K562 (cell line): ENCODE measurements around the gene TYRO3. TPM values are rescaled to one million over a fixed set of nuclear protein-coding genes. Genes with fewer than 3 reads are reported as not detected.

Experiments
- ATAC-seq: fragments of 200-7000 bp; cut with Tn5 transposase; 3 replicates; pipeline ENCODE4 v1.9.1; 2020; ENCODE audit warnings: moderate library complexity
- BruUV-seq: library from RNA; stranded (reverse); fragments of 400-500 nt; replicated peaks from 2 replicates; lab custom pipeline; 2021; lab: Mats Ljungman, UMichigan
- CTCF ChIA-PET: fragments of 300-600 bp; formaldehyde crosslinking; extraction: SDS; loops from one replicate; lab custom pipeline; 2021; ENCODE audit warnings: low intra/inter-chr PET ratio; lab: Yijun Ruan, JAX
- POLR2A ChIA-PET: fragments of 300-600, 350-650 bp; sonication (Branson Sonifier 250); formaldehyde crosslinking; extraction: SDS; loops from one replicate; lab custom pipeline; 2021; ENCODE audit warnings: antibody characterized with exemption, inconsistent platforms; lab: Yijun Ruan, JAX
- DNase-seq, 4 experiments: peaks; one replicate each; pipeline versions ENCODE4 v3.0.0 to v3.0.0-alpha.2; 2011 to 2018; ENCODE audit warnings: low spot score in 3 of 4, mixed read lengths in 3 of 4; ENCODE audit errors: extremely low read depth in 1 of 4
- FAIRE-seq: peaks from 2 replicates; lab custom pipeline; 2011; peaks lifted over from hg19 to GRCh38; lab: Jason Lieb, UNC
- H2AFZ ChIP-seq: 2 replicates; pipeline ENCODE4 v1.6.0; 2011; ENCODE audit warnings: low read depth, low read length, control low read depth, inconsistent platforms
- H3K27ac ChIP-seq: fragments of 200-600 bp; 3 replicates; pipeline ENCODE4 v1.8.0; 2011; ENCODE audit warnings: low read depth, mild to moderate bottlenecking, control low read depth, inconsistent platforms, low read length, moderate library complexity, mixed read lengths; ENCODE audit errors: extremely low read depth
- H3K27me3 ChIP-seq, 2 experiments: fragments of 300-600 bp in 1 of 2; 2 replicates in 1 of 2; 3 replicates in 1 of 2; pipeline versions ENCODE4 v1.6.0 to v1.8.0; 2011; ENCODE audit warnings: inconsistent platforms in 2 of 2, low read length in 2 of 2, mild to moderate bottlenecking in 1 of 2, mixed read lengths in 1 of 2, moderate library complexity in 1 of 2; ENCODE audit not compliant: control insufficient read depth in 2 of 2, insufficient read depth in 2 of 2
- H3K36me3 ChIP-seq: fragments of 300-600 bp; 3 replicates; pipeline ENCODE4 v1.8.0; 2011; ENCODE audit warnings: mild to moderate bottlenecking, low read length, inconsistent platforms; ENCODE audit not compliant: control insufficient read depth, insufficient read depth
- H3K4me1 ChIP-seq, 2 experiments: fragments of 200-600 bp in 1 of 2; replicated peaks in 1 of 2; 2 replicates in 1 of 2; 3 replicates in 1 of 2; pipeline versions ENCODE4 v1.5.1 to v1.8.0; 2011; ENCODE audit warnings: inconsistent platforms in 2 of 2, low read length in 2 of 2, mild to moderate bottlenecking in 1 of 2, mixed read lengths in 1 of 2, moderate library complexity in 1 of 2; ENCODE audit not compliant: control insufficient read depth in 2 of 2, insufficient read depth in 2 of 2
- H3K4me2 ChIP-seq: 2 replicates; pipeline ENCODE4 v1.6.1; 2011; ENCODE audit warnings: low read length, control low read depth, inconsistent platforms, mixed read lengths; ENCODE audit not compliant: insufficient read depth
- H3K4me3 ChIP-seq: fragments of 200-600 bp; sonication (generic), shearing (Covaris generic); 2 replicates; pipeline ENCODE4 v1.5.1; 2016; ENCODE audit warnings: control low read depth, inconsistent platforms
- H3K79me2 ChIP-seq: fragments of 200-600 bp; 3 replicates; pipeline ENCODE4 v1.8.0; 2011; ENCODE audit warnings: low read length, inconsistent platforms; ENCODE audit not compliant: control insufficient read depth, insufficient read depth
- H3K9ac ChIP-seq, 2 experiments: 2 replicates each; pipeline versions ENCODE4 v1.6.0 to v1.6.1; 2011; ENCODE audit warnings: low read depth in 2 of 2, low read length in 2 of 2, control low read depth in 1 of 2, inconsistent platforms in 1 of 2, mild to moderate bottlenecking in 1 of 2, mixed read lengths in 1 of 2; ENCODE audit not compliant: insufficient read depth in 1 of 2
- H3K9me1 ChIP-seq: one replicate; pipeline ENCODE4 v1.6.0; 2011; ENCODE audit warnings: inconsistent platforms, mild to moderate bottlenecking, low read length, moderate library complexity; ENCODE audit not compliant: control insufficient read depth, insufficient read depth
- H3K9me3 ChIP-seq: replicated peaks from 2 replicates; pipeline ENCODE4 v1.5.1; 2011; ENCODE audit warnings: low read depth, low read length, inconsistent platforms; ENCODE audit not compliant: control insufficient read depth, insufficient read depth
- H4K20me1 ChIP-seq: replicated peaks from 2 replicates; pipeline ENCODE4 v1.6.1; 2011; ENCODE audit warnings: low read length, inconsistent platforms, mixed read lengths; ENCODE audit not compliant: control insufficient read depth, insufficient read depth
- BRD4 ChIP-seq: fragments of 200-600 bp; sonication (generic); IDR thresholded peaks from 2 replicates; pipeline ENCODE4 v1.6.1; 2017; ENCODE audit warnings: inconsistent platforms
- CREB3 ChIP-seq: fragments of 450-650 bp; conservative IDR thresholded peaks from 2 replicates; pipeline ENCODE4 v1.6.1; 2016; ENCODE audit warnings: missing genetic modification characterization, low read depth, mild to moderate bottlenecking, missing compliant biosample characterization, moderate library complexity
- FOXK2 ChIP-seq, 2 experiments: fragments of 450-650 bp; IDR thresholded peaks in 1 of 2; conservative IDR thresholded peaks in 1 of 2; 2 replicates each; pipeline ENCODE4 v1.6.1; 2016; ENCODE audit warnings: low read depth in 2 of 2, mild to moderate bottlenecking in 1 of 2
- HMGN3 ChIP-seq: IDR thresholded peaks from 2 replicates; pipeline ENCODE4 v1.6.1; 2011; ENCODE audit warnings: borderline replicate concordance, low read depth, mild to moderate bottlenecking, mixed read lengths, low read length; ENCODE audit not compliant: insufficient read length; ENCODE audit errors: extremely low read depth
- JUND ChIP-seq, 2 experiments: IDR thresholded peaks; 2 replicates in 1 of 2; 3 replicates in 1 of 2; pipeline ENCODE4 v1.6.1; 2011; ENCODE audit warnings: borderline replicate concordance in 2 of 2, low read depth in 2 of 2, low read length in 2 of 2, improper control_type of control experiment in 1 of 2, missing biosample characterization in 1 of 2, missing genetic modification characterization in 1 of 2, missing genetic modification reagents in 1 of 2
- KDM4B ChIP-seq, 2 experiments: fragments of 450-650 bp in 1 of 2; sonication (generic) in 1 of 2; IDR thresholded peaks; 2 replicates each; pipeline ENCODE4 v1.6.1; 2016 to 2017; ENCODE audit warnings: borderline replicate concordance in 2 of 2, antibody characterized with exemption in 1 of 2, low read depth in 1 of 2, mild to moderate bottlenecking in 1 of 2
- NR4A1 ChIP-seq, 2 experiments: fragments of 250-450 bp in 1 of 2; fragments of 450-650 bp in 1 of 2; sonication (Bioruptor Pico) in 1 of 2; IDR thresholded peaks; 2 replicates each; pipeline versions ENCODE4 v1.4.0 to v1.6.1; 2016 to 2020; ENCODE audit warnings: mild to moderate bottlenecking in 2 of 2, missing compliant biosample characterization in 1 of 2, missing genetic modification characterization in 1 of 2, moderate library complexity in 1 of 2
- NRF1 ChIP-seq, 2 experiments: fragments of 450-650 bp; IDR thresholded peaks in 1 of 2; conservative IDR thresholded peaks in 1 of 2; 2 replicates each; pipeline ENCODE4 v1.6.1; 2014; ENCODE audit warnings: mild to moderate bottlenecking in 2 of 2
- RAD51 ChIP-seq: fragments of 450-650 bp; IDR thresholded peaks from 2 replicates; pipeline ENCODE4 v1.7.1; 2016; ENCODE audit warnings: low read depth, mild to moderate bottlenecking, borderline replicate concordance
- RBBP5 ChIP-seq: fragments of 200-600 bp; sonication (generic); IDR thresholded peaks from 2 replicates; pipeline ENCODE4 v1.6.1; 2012; ENCODE audit warnings: borderline replicate concordance, mild to moderate bottlenecking, low read length, control low read depth, inconsistent platforms; ENCODE audit not compliant: insufficient read depth, poor library complexity, severe bottlenecking
- RNF2 ChIP-seq: sonication (generic); IDR thresholded peaks from 2 replicates; pipeline ENCODE4 v1.6.1; 2016
- ZNF133 ChIP-seq: fragments of 250-450 bp; sonication (Bioruptor Pico); IDR thresholded peaks from 2 replicates; pipeline ENCODE4 v1.4.0; 2020; ENCODE audit warnings: mild to moderate bottlenecking
- ZNF23 ChIP-seq: fragments of 250-450 bp; sonication (Bioruptor Pico); IDR thresholded peaks from 2 replicates; pipeline ENCODE4 v1.4.0; 2020; ENCODE audit warnings: mild to moderate bottlenecking
- ZNF41 ChIP-seq: fragments of 250-450 bp; sonication (Bioruptor Pico); conservative IDR thresholded peaks from 2 replicates; pipeline ENCODE4 v1.4.0; 2020; ENCODE audit warnings: mild to moderate bottlenecking
- WGBS: fragments of 100-300 bp; shearing (Covaris generic); methylation state at CpG from one replicate; pipeline ENCODE4 v1.1.6; 2016; ENCODE audit warnings: low coverage, mixed read lengths; ENCODE audit not compliant: insufficient coverage; ENCODE audit errors: missing lambda C conversion rate; 5-methylcytosine and 5-hydroxymethylcytosine counted together
- in situ Hi-C: fragments of 300-500 bp; cut with MboI; formaldehyde crosslinking; loops from 4 replicates; pipeline ENCODE4 v1.15.0; 2018; ENCODE audit warnings: inconsistent platforms, mixed read lengths
- intact Hi-C: fragments of 100-400 bp; cut with micrococcal nuclease; formaldehyde crosslinking; loops from 2 replicates; pipeline ENCODE4 v1.14.2; 2022
- polyA plus RNA-seq, 8 experiments: library from polyadenylated mRNA; depleted of rRNA in 4 of 8; stranded (reverse) in 5 of 8; unstranded in 3 of 8; fragments of >200 nt; fragmentation: Nextera tagmentation in 2 of 8; fragmentation: Illumina TruSeq in 1 of 8; extraction: Ambion mirVana in 2 of 8; extraction: Trizol in 1 of 8; gene quantifications; 2 replicates each; pipeline versions ENCODE4 v1.2.1 to v1.2.3, GENCODE V29; 2011 to 2014; ENCODE audit warnings: inconsistent platforms in 1 of 8, missing spikeins in 1 of 8
- total RNA-seq, 7 experiments: library from RNA; depleted of rRNA in 6 of 7; stranded (reverse); fragments of >200 nt in 6 of 7; fragmentation: Illumina TruSeq in 2 of 7; extraction: Trizol in 2 of 7; gene quantifications; 2 replicates each; pipeline versions ENCODE4 v1.2.1 to v1.2.3, GENCODE V29; 2011 to 2021; ENCODE audit warnings: low replicate concordance in 1 of 7
- TF ChIP-seq, protein P1 (sequence below): sonication (generic); formaldehyde crosslinking; IDR thresholded peaks from 2 replicates; pipeline ENCODE4 v1.8.0; 2022; ENCODE audit warnings: missing genetic modification reagents, mild to moderate bottlenecking, moderate library complexity, borderline replicate concordance
- TF ChIP-seq, protein P2 (sequence below), 2 experiments: IDR thresholded peaks; 2 replicates each; pipeline ENCODE4 v1.6.1; 2012; ENCODE audit warnings: improper control_type of control experiment in 2 of 2, low read depth in 2 of 2, low read length in 2 of 2, borderline replicate concordance in 1 of 2

TYRO3 gene
- total and polyA plus RNA-seq, 9 of the 15 experiments (the other 6 are each of a cell fraction or from before 2014, with no cell fraction given), result 2.6 to 39.6 (median 18.6) TPM

GRCh38 chr15:41512940-41513505, 46.0 kb upstream of the TYRO3 start:
- FAIRE-seq (no peak), ATAC-seq (peak; percentile 81), DNase-seq (peak; percentile 63 to 71 (median 70))
- Histone ChIP-seq H2AFZ (peak overlapping the region; percentile 97), H3K79me2 (no peaks in the 10 kb centered on the region; the same call in 2 of the 3 replicates), H3K27me3 (no peaks in the 10 kb centered on the region), H3K9ac (peak overlapping the region; percentile 67 to 89), H3K9me1 (peaks cover 3% of the 10 kb centered on the region), H3K36me3 (peaks cover 11% of the 10 kb centered on the region; the same call in 2 of the 3 replicates), H3K27ac (peak overlapping the region; percentile 66), H4K20me1 (no peaks in the 10 kb centered on the region), H3K4me1 (peaks cover 9 to 30% of the 10 kb centered on the region in 2 experiments; a peak in 4 of 5 replicates), H3K9me3 (no peaks in the 10 kb centered on the region), H3K4me3 (peak overlapping the region; percentile 47), H3K4me2 (peak overlapping the region; percentile 85)
- TSS peak; percentile 40 for BruUV-seq
- POLR2A ChIA-PET, result interaction anchor here (0.5 to 1.5 kb wide), 7 partner anchors 17 to 1504 kb away, joined by 3 to 6 read pairs (median 3); partner anchors contain the start of gene ITPKA
- 5% methylated on average over 38 of the region's 40 CpGs for WGBS
- CTCF ChIA-PET, result no interaction called here
- in situ Hi-C loops, result no loop called here
- intact Hi-C loops, result loop anchor here (2.0 kb wide), 1 partner anchor 18 kb away; no protein-coding TSS in a partner anchor
- TF ChIP-seq, protein P1, sequence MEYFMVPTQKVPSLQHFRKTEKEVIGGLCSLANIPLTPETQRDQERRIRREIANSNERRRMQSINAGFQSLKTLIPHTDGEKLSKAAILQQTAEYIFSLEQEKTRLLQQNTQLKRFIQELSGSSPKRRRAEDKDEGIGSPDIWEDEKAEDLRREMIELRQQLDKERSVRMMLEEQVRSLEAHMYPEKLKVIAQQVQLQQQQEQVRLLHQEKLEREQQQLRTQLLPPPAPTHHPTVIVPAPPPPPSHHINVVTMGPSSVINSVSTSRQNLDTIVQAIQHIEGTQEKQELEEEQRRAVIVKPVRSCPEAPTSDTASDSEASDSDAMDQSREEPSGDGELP (CRISPR knock-in tag), result peak; percentile 81
- TF ChIP-seq ZNF133 (no peak), ZNF23 (no peak), ZNF41 (CRISPR knock-in tag) (no peak), NR4A1 (CRISPR knock-in tag; IDR thresholded peaks at IDR 0.05) (no peak), NR4A1 (tag; IDR thresholded peaks at IDR 0.05) (no peak), RNF2 (no peak), BRD4 (no peak), KDM4B (IDR thresholded peaks at IDR 0.05; ENCODE audit: borderline replicate concordance in 2 of 2, low read depth in 1 of 2) (no peak), FOXK2 (conservative IDR thresholded peaks at IDR 0.05 in 1 of 2, IDR thresholded peaks at IDR 0.05 in 1 of 2; ENCODE audit: low read depth in 2 of 2) (no peak), NRF1 (conservative IDR thresholded peaks at IDR 0.05 in 1 of 2, IDR thresholded peaks at IDR 0.05 in 1 of 2) (0 out of 4 replicates have a peak, but pooled peaks of 1 of the 2 experiments have one; percentile 17), CREB3 (tag) (no peak), RBBP5 (peak; percentile 20), RAD51 (no peak), JUND (IDR thresholded peaks at IDR 0.05; ENCODE audit: borderline replicate concordance, low read depth, low read length) (no peak), JUND (tag; IDR thresholded peaks at IDR 0.05; ENCODE audit: borderline replicate concordance, low read depth, low read length) (no peak), HMGN3 (peak; percentile 43)
- TF ChIP-seq, protein P2, sequence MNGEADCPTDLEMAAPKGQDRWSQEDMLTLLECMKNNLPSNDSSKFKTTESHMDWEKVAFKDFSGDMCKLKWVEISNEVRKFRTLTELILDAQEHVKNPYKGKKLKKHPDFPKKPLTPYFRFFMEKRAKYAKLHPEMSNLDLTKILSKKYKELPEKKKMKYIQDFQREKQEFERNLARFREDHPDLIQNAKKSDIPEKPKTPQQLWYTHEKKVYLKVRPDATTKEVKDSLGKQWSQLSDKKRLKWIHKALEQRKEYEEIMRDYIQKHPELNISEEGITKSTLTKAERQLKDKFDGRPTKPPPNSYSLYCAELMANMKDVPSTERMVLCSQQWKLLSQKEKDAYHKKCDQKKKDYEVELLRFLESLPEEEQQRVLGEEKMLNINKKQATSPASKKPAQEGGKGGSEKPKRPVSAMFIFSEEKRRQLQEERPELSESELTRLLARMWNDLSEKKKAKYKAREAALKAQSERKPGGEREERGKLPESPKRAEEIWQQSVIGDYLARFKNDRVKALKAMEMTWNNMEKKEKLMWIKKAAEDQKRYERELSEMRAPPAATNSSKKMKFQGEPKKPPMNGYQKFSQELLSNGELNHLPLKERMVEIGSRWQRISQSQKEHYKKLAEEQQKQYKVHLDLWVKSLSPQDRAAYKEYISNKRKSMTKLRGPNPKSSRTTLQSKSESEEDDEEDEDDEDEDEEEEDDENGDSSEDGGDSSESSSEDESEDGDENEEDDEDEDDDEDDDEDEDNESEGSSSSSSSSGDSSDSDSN (IDR thresholded peaks at IDR 0.05; ENCODE audit: borderline replicate concordance in 1 of 2, low read depth in 2 of 2, low read length in 2 of 2), result peak in 1 of 2 experiments; percentile 93; a peak in 2 of 4 replicates
